LHCN-M2 (cell line): ENCODE data around the gene P2RX1. TPM values are rescaled to one million over a fixed set of nuclear protein-coding genes. Genes with fewer than 3 reads are reported as not detected.

Source experiments
- DNase-seq: peaks from one replicate; pipeline ENCODE4 v3.0.0-alpha.2; 2012; ENCODE audit warnings: low read depth
- polyA plus RNA-seq: library from polyadenylated mRNA; unstranded; fragments of >200 nt; gene quantifications from one replicate; pipeline ENCODE4 v1.2.1, GENCODE V29; 2012; ENCODE audit warnings: missing spikeins
- total RNA-seq: library from RNA; depleted of rRNA; stranded (reverse); fragments of >200 nt; gene quantifications from 2 replicates; pipeline ENCODE4 v1.2.3, GENCODE V29; 2014; rRNA removed

The P2RX1 gene
- 0.17 TPM in 1 of 2 replicates, not detected in the other for total RNA-seq
- polyA plus RNA-seq: 0.02 TPM

GRCh38 chr17:3915995-3916696 lies at the start of gene P2RX1:
P2RX1 (minus strand) TSS chr17:3916465; CDS start chr17:3916225, 240 bp downstream.
- DNase-seq: no peak

GRCh38 chr17:3965118-3965800 lies 49.0 kb upstream of the P2RX1 start:
- DNase-seq: peak; percentile 44

GRCh38 chr17:3964203-3965117 lies 48.2 kb upstream of the P2RX1 start, which contains the start of gene ATP2A3:
ATP2A3 (minus strand) TSS chr17:3964437; CDS start chr17:3964291, 146 bp downstream.
- no peak for DNase-seq

DNA sequence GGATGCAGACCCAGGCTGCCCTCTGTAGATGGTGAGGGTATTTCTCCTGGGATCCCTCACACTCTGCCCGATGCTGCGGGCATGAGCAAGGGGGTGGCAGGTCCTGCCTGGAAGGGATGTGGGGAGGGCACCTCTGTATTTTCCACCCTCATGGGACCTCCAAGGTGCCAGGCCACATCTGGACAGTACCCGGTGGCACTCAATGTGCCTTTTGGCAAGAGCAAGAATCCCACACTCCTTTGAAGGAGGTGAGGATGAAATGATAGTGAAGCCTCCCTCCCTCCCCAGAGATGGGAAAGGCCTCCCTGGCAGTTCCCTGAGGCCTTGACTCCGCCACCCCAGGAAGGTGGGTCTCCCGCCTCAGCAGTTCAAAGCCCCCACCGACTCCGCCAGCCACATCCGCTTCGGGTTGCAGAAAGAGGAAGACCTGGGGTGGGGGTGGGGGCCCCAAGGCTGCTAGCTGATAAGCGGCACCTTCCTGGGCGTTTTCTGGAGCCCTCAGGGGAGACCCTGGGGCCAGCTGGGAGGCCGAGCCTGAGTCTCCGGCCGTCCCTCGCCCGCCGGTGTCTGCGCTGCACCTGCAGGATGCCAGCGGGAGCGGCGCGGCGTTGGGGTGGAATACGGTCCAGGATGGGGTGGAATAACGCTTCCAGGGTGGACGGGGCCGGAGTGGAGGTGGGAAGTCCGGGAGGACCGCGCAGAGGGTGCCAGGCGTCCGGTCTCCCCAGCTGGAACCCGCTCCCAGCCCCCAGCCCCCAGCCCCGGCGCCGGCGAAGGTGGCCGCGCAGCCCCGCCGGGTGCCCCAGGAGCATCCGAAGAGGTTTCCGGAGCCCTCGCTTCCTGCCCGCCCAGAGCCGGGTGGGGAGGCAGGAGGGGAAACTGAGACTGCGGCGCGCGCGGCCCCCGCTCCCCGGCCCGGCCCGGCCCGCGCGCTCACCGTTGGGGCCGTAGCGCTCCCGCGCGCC lies 47.3 kb upstream of the P2RX1 start:
- DNase-seq: no peak

GRCh38 chr17:3962965-3963236 lies 46.6 kb upstream of the P2RX1 start:
- no peak for DNase-seq

DNA sequence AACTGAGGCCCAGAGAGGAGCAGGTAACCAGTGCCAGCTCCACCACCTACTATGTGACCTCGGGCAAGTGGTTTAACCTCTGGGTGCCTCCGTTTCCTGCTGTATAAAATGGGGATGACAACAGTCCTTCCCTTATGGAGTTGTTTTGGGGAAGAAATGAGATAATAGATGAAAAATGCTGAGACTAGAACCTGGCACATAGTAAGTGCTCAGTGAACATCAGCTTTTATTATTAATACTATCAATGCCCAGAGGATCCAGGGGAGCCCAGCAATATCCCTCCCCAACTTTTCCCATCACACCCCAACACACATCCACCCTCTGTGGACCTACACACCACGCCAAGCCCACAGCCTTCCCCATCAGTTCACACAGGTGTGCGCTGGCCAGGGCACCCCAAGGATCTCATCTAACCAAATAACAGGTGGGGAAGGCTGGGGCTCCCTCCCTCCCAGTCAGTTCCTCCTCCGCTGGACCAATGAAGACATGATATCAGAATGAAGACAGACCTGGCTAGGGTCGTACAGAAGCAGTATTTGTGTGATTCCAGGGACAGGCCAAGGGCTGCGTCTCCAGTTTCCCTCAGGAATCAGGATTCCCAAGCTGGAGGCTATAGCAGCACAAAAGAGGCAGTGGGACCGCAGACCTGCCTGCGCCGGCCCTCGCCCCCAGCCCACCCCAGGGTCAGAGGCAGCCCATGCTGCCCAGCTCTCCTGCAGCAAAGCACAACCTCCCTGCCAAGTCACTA lies 46.1 kb upstream of the P2RX1 start:
- DNase-seq: no peak

DNA sequence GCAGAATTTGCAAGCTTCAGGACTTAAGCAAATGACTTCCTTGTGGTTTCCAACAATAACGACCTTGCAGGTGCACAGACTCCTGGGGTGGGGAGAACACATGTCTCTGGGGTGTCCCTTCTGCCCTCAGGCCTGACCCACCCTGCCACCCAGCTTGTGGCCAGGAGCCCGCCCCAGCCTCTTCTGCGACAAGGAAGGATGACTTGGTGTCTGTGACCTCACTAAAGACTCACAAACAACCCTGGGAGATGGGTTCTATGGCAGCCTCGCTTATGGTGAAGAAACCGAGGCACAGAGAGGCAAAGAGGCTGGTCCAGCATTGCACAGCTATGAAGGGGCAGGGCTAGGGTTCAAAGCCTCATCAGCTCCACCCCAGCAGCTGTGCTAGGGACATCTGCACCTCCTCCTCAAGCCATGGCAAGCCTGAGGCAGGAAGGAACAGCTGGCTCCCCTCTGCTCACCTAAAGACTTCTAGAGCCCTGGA lies 45.3 kb upstream of the P2RX1 start:
- DNase-seq: peak; percentile 42

GRCh38 chr17:3960764-3961163 lies 44.5 kb upstream of the P2RX1 start:
- peak; percentile 89 for DNase-seq

- DNase-seq: no peak
These were observed 43.8 kb upstream of the P2RX1 start for GRCh38 chr17:3959921-3960601.

- DNase-seq: peak; percentile 96
These were observed 43.1 kb upstream of the P2RX1 start for GRCh38 chr17:3959295-3959899.

DNA sequence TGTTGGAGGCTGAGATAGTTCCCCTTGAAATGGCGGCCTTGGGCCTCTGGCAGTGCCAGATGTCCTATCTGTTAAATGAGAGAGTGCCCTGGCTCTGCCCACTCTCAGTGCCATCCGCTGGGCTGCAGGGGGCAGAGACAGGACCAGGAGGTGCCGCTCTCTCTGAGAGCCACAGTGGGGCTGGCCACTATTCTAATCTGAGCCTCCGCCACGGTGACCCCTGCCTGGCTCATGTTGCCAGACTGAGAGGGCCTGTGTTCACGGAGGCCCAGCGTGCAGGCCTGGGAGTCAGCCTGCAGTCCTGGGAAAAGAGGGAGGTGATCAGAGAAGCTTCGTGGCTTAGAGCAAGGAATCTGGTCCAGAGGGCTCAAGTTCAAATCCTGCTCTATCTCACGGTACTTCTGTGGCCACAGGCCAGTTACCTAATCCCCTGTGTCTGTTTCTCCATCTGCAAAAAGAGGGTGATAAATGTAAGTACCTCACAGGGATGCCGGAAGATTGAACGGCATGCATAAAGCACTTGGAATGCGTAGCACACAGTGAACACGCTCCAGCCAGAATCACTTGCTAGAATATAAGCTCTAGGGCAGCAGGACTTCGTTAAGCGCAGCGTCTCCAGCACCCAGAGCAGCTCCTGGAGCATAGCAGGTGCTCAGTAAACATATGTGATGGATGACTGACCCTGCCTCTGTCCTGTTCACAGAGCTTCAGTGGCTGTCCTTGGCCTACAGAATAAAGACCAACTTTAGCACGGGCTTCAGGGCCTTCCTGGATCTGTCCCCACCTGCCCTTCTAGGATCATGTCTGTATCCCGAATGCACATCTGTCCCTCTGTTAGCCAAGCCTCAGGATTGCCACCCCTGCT lies 41.7 kb upstream of the P2RX1 start:
- DNase-seq: no peak

GRCh38 chr17:3956983-3957382 lies 40.7 kb upstream of the P2RX1 start:
- no peak for DNase-seq

DNA sequence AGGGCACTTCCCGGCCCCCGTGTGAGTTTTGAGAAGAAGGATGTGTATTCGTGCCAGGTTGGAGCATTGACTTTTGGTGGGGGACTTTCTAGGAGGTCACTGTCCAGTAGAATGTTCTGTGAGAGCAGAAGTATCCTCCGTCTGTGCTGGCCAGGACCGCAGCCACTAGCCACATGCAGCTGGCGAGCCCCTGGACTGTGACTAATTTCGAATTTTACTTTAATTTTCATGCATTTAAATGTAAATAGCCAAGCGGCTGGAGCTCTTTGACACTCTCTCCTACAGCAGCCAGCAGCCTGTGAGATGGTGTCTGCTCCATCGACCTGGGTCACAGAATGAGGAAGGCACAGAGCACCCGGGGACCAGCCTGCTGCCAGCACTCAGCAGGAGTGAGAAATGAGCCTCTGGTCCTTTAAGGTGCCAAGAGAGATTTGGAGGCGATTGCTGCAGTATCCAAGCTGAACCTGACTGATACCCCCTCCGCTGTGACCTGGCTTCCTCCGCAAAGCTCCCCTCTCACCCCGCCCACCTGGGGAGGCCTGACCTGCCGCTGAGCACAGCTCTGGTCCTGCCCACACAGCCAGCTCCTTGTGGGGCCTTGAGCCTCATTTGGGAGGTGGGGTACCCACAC lies 40.2 kb upstream of the P2RX1 start:
- peak; percentile 24 for DNase-seq

- DNase-seq: no peak
These were observed 39.4 kb upstream of the P2RX1 start for GRCh38 chr17:3955673-3955988.

GRCh38 chr17:3954976-3955672 lies 38.9 kb upstream of the P2RX1 start:
- DNase-seq: no peak

GRCh38 chr17:3954086-3954485 lies 37.8 kb upstream of the P2RX1 start:
- DNase-seq: no peak

- DNase-seq: no peak
These were observed 37.3 kb upstream of the P2RX1 start for GRCh38 chr17:3953542-3953941.
